Trophoblast cell (in vitro differentiated cells and primary cell): ENCODE results near the gene GPR68.

ENCODE experiments used
- DNase-seq, 2 donors: peaks; one replicate each; pipeline ENCODE4 v3.0.0-alpha.2; 2016
- H2AFZ ChIP-seq: 2 replicates; pipeline ENCODE4 v1.6.1; 2013; ENCODE audit warnings: low read length, moderate library complexity, mild to moderate bottlenecking; ENCODE audit not compliant: insufficient read depth, poor library complexity
- H2AK5ac ChIP-seq: 2 replicates; pipeline ENCODE4 v1.6.1; 2013; ENCODE audit warnings: mild to moderate bottlenecking, low read length
- H2BK120ac ChIP-seq: 2 replicates; pipeline ENCODE4 v1.6.1; 2013; ENCODE audit warnings: low read length, mild to moderate bottlenecking, moderate library complexity; ENCODE audit not compliant: insufficient read depth, poor library complexity
- H2BK12ac ChIP-seq: 2 replicates; pipeline ENCODE4 v1.6.1; 2013; ENCODE audit warnings: mild to moderate bottlenecking, low read length, moderate library complexity
- H2BK5ac ChIP-seq: 2 replicates; pipeline ENCODE4 v1.6.1; 2013; ENCODE audit warnings: low read length, low read depth, moderate library complexity, mild to moderate bottlenecking; ENCODE audit not compliant: poor library complexity
- H3K14ac ChIP-seq: 2 replicates; pipeline ENCODE4 v1.6.1; 2013; ENCODE audit warnings: mild to moderate bottlenecking, low read length
- H3K18ac ChIP-seq: 2 replicates; pipeline ENCODE4 v1.6.1; 2013; ENCODE audit warnings: mild to moderate bottlenecking, low read length
- H3K23ac ChIP-seq: 2 replicates; pipeline ENCODE4 v1.6.1; 2013; ENCODE audit warnings: low read length
- H3K27ac ChIP-seq: 2 replicates; pipeline ENCODE4 v1.5.1; 2013; ENCODE audit warnings: low read depth, mild to moderate bottlenecking, inconsistent platforms, low read length, moderate library complexity
- H3K27me3 ChIP-seq: 2 replicates; pipeline ENCODE4 v1.6.1; 2013; ENCODE audit warnings: inconsistent platforms, mild to moderate bottlenecking, low read length, moderate library complexity; ENCODE audit not compliant: insufficient read depth
- H3K36me3 ChIP-seq, 2 experiments: 1 replicate in 1 of 2; 2 replicates in 1 of 2; pipeline ENCODE4 v1.6.1; 2013; ENCODE audit warnings: low read length in 2 of 2, mild to moderate bottlenecking in 2 of 2, moderate library complexity in 1 of 2; ENCODE audit not compliant: insufficient read depth in 2 of 2, control insufficient read depth in 1 of 2
- H3K4ac ChIP-seq: 2 replicates; pipeline ENCODE4 v1.6.1; 2013; ENCODE audit warnings: low read depth, mild to moderate bottlenecking, low read length, moderate library complexity
- H3K4me1 ChIP-seq, 2 experiments: 1 replicate in 1 of 2; 2 replicates in 1 of 2; pipeline ENCODE4 v1.6.1; 2013; ENCODE audit warnings: low read length in 2 of 2, mild to moderate bottlenecking in 2 of 2, moderate library complexity in 1 of 2; ENCODE audit not compliant: insufficient read depth in 2 of 2, control insufficient read depth in 1 of 2
- H3K4me2 ChIP-seq: 2 replicates; pipeline ENCODE4 v1.6.1; 2013; ENCODE audit warnings: inconsistent platforms, mild to moderate bottlenecking, low read length, moderate library complexity
- H3K4me3 ChIP-seq: 2 replicates; pipeline ENCODE4 v1.5.1; 2013; ENCODE audit warnings: mild to moderate bottlenecking, low read depth, low read length, inconsistent platforms
- H3K79me1 ChIP-seq: one replicate; pipeline ENCODE4 v1.6.1; 2013; ENCODE audit warnings: low read length
- H3K79me2 ChIP-seq: 2 replicates; pipeline ENCODE4 v1.6.1; 2013; ENCODE audit warnings: low read length, mild to moderate bottlenecking; ENCODE audit not compliant: control insufficient read depth, insufficient read depth, poor library complexity
- H3K9ac ChIP-seq: 2 replicates; pipeline ENCODE4 v1.6.1; 2013; ENCODE audit warnings: mild to moderate bottlenecking, low read length
- H3K9me3 ChIP-seq: 2 replicates; pipeline ENCODE4 v1.6.1; 2013; ENCODE audit warnings: low read depth, mild to moderate bottlenecking, control low read depth, inconsistent platforms, low read length; ENCODE audit not compliant: insufficient read depth
- H4K12ac ChIP-seq: 2 replicates; pipeline ENCODE4 v1.6.1; 2013; ENCODE audit warnings: low read depth, mild to moderate bottlenecking, low read length, moderate library complexity
- H4K8ac ChIP-seq: 2 replicates; pipeline ENCODE4 v1.6.1; 2013; ENCODE audit warnings: low read depth, mild to moderate bottlenecking, low read length, moderate library complexity
- H4K91ac ChIP-seq: one replicate; pipeline ENCODE4 v1.6.1; 2013; ENCODE audit warnings: low read depth, mild to moderate bottlenecking, low read length, moderate library complexity
- WGBS: extraction: QIAGEN DNeasy Blood & Tissue Kit; methylation state at CpG from one replicate; pipeline ENCODE4 v1.1.7; 2013; ENCODE audit warnings: missing lambda C conversion rate; ENCODE audit not compliant: insufficient read length, insufficient coverage; ENCODE audit errors: extremely low coverage; 5-methylcytosine and 5-hydroxymethylcytosine counted together

Gene GPR68

GRCh38 chr14:91195881-91196280, 48.6 kb downstream of the GPR68 start:
- Histone ChIP-seq H3K9me3 (peaks cover 4% of the 10 kb centered on the region), H3K18ac (no peak overlapping the region), H3K4me2 (no peak overlapping the region), H3K27ac (no peak overlapping the region), H3K4me3 (no peak overlapping the region), H2AK5ac (no peak overlapping the region), H2AFZ (no peak overlapping the region), H2BK120ac (no peak overlapping the region), H3K4ac (no peak overlapping the region), H3K27me3 (no peaks in the 10 kb centered on the region), H3K14ac (no peak overlapping the region), H2BK5ac (no peak overlapping the region), H3K23ac (no peak overlapping the region), H3K79me1 (no peaks in the 10 kb centered on the region), H2BK12ac (no peak overlapping the region), H3K4me1 (no peaks in the 10 kb centered on the region), H4K91ac (no peak overlapping the region), H4K12ac (no peak overlapping the region), H3K79me2 (no peaks in the 10 kb centered on the region), H3K9ac (no peak overlapping the region), H4K8ac (no peak overlapping the region), H3K36me3 (no peaks in the 10 kb centered on the region)
- no peak for DNase-seq
- no CpG with 5 or more reads among the region's 10 CpGs for WGBS

- Histone ChIP-seq H3K18ac (no peak overlapping the region), H4K91ac (no peak overlapping the region), H3K23ac (no peak overlapping the region), H3K4me3 (no peak overlapping the region), H3K36me3 (peaks cover 2 to 4% of the 10 kb centered on the region in 2 experiments), H2AFZ (no peak overlapping the region), H3K79me2 (no peaks in the 10 kb centered on the region), H3K4me2 (no peak overlapping the region), H2AK5ac (no peak overlapping the region), H3K4ac (no peak overlapping the region), H2BK12ac (no peak overlapping the region), H2BK5ac (no peak overlapping the region), H3K27me3 (no peaks in the 10 kb centered on the region), H3K9ac (no peak overlapping the region), H3K4me1 (no peaks in the 10 kb centered on the region), H3K79me1 (no peaks in the 10 kb centered on the region), H2BK120ac (no peak overlapping the region), H4K12ac (no peak overlapping the region), H3K9me3 (no peaks in the 10 kb centered on the region), H3K27ac (no peak overlapping the region), H4K8ac (no peak overlapping the region), H3K14ac (no peak overlapping the region)
- no peak for DNase-seq
- no CpG with 5 or more reads among the region's 12 CpGs for WGBS
These were observed 51.4 kb downstream of the GPR68 start for GRCh38 chr14:91193069-91193468.

GRCh38 chr14:91190853-91191252, 53.7 kb downstream of the GPR68 start:
- no peak overlapping the region for H4K91ac ChIP-seq
- no peak overlapping the region for H3K14ac ChIP-seq
- H2AK5ac ChIP-seq, result no peak overlapping the region
- H3K4me2 ChIP-seq, result no peak overlapping the region
- H4K8ac ChIP-seq, result no peak overlapping the region
- H3K27ac ChIP-seq, result no peak overlapping the region
- H3K9me3 ChIP-seq, result no peaks in the 10 kb centered on the region
- no peak for DNase-seq
- peaks cover 2 to 4% of the 10 kb centered on the region in 2 experiments for H3K36me3 ChIP-seq
- no peak overlapping the region for H2BK5ac ChIP-seq
- no peaks in the 10 kb centered on the region for H3K79me2 ChIP-seq
- H2BK120ac ChIP-seq, result no peak overlapping the region
- H3K18ac ChIP-seq, result no peak overlapping the region
- no peak overlapping the region for H3K9ac ChIP-seq
- no peak overlapping the region for H3K23ac ChIP-seq
- H2AFZ ChIP-seq, result no peak overlapping the region
- H3K4me1 ChIP-seq, result no peaks in the 10 kb centered on the region
- H3K79me1 ChIP-seq, result no peaks in the 10 kb centered on the region
- no peak overlapping the region for H3K4ac ChIP-seq
- H3K4me3 ChIP-seq, result no peak overlapping the region
- H3K27me3 ChIP-seq, result no peaks in the 10 kb centered on the region
- no peak overlapping the region for H2BK12ac ChIP-seq
- H4K12ac ChIP-seq, result no peak overlapping the region
- no CpG with 5 or more reads among the region's 9 CpGs for WGBS

GRCh38 chr14:91187271-91187670, 57.2 kb downstream of the GPR68 start:
- Histone ChIP-seq H3K36me3 (peaks cover 2 to 4% of the 10 kb centered on the region in 2 experiments), H4K12ac (no peak overlapping the region), H3K9ac (no peak overlapping the region), H4K8ac (no peak overlapping the region), H3K14ac (no peak overlapping the region), H3K23ac (no peak overlapping the region), H2BK120ac (no peak overlapping the region), H4K91ac (no peak overlapping the region), H3K4me3 (no peak overlapping the region), H2AK5ac (no peak overlapping the region), H3K79me2 (no peaks in the 10 kb centered on the region), H3K4me1 (no peaks in the 10 kb centered on the region), H3K4me2 (no peak overlapping the region), H3K9me3 (no peaks in the 10 kb centered on the region), H3K79me1 (no peaks in the 10 kb centered on the region), H2AFZ (no peak overlapping the region), H2BK5ac (no peak overlapping the region), H3K27ac (no peak overlapping the region), H3K18ac (no peak overlapping the region), H2BK12ac (no peak overlapping the region), H3K4ac (no peak overlapping the region), H3K27me3 (no peaks in the 10 kb centered on the region)
- WGBS, result no CpG with 5 or more reads among the region's 13 CpGs
- no peak for DNase-seq
